Omental fat pad (tissue), 4 donors: Measurements from ENCODE around the gene ZIC3. TPM values are rescaled to one million over a fixed set of nuclear protein-coding genes. Genes with fewer than 3 reads are reported as not detected.

ENCODE experiments used
- ATAC-seq: fragments of 150-250 bp; one replicate; pipeline ENCODE4 v1.9.1; 2016; ENCODE audit warnings: mild to moderate bottlenecking, moderate library complexity; ENCODE audit not compliant: low FRiP score
- DNase-seq: peaks from one replicate; pipeline ENCODE4 v3.0.0-alpha.2; 2019; ENCODE audit warnings: low spot score
- CTCF ChIP-seq, 3 donors: fragments of 450-650 bp; IDR thresholded peaks; one replicate each; pipeline ENCODE4 v1.5.1; 2016 to 2017; ENCODE audit warnings: antibody characterized with exemption in 3 of 3, mild to moderate bottlenecking in 3 of 3, moderate library complexity in 2 of 3
- total RNA-seq, 4 donors: library from RNA; depleted of rRNA; stranded (reverse); fragments of >200 nt; gene quantifications; one replicate each; pipeline ENCODE4 v1.1.0, GENCODE V29; 2016

The ZIC3 gene
- total RNA-seq, 4 donors from 2014 or later: not detected

- no peak for DNase-seq
- TF ChIP-seq CTCF (IDR thresholded peaks at IDR 0.05): no peak
- ATAC-seq: peak; percentile 24
These were observed 1.1 kb downstream of the ZIC3 start for GRCh38 chrX:137566746-137567679.

GRCh38 chrX:137567682-137568232, 1.8 kb downstream of the ZIC3 start:
- no peak for TF ChIP-seq CTCF (IDR thresholded peaks at IDR 0.05)
- no peak for ATAC-seq
- no peak for DNase-seq

GRCh38 chrX:137568741-137569469, 3.0 kb downstream of the ZIC3 start:
- no peak for TF ChIP-seq CTCF (IDR thresholded peaks at IDR 0.05)

GRCh38 chrX:137569470-137569891, 3.6 kb downstream of the ZIC3 start:
- TF ChIP-seq CTCF (IDR thresholded peaks at IDR 0.05): no peak
- DNase-seq (no peak), ATAC-seq (no peak)

More at GRCh38 chrX:137568741-137569469, 3.0 kb downstream of the ZIC3 start:
- ATAC-seq (no peak), DNase-seq (no peak)

GRCh38 chrX:137573324-137574101, 7.6 kb downstream of the ZIC3 start:
- DNase-seq (no peak), ATAC-seq (no peak)
- TF ChIP-seq CTCF (IDR thresholded peaks at IDR 0.05): no peak

GRCh38 chrX:137574102-137574783, 8.3 kb downstream of the ZIC3 start:
- no peak for ATAC-seq
- TF ChIP-seq CTCF (IDR thresholded peaks at IDR 0.05): no peak
- no peak for DNase-seq
